ENCODE data around the gene FGD2. TPM values are rescaled to one million over a fixed set of nuclear protein-coding genes. Genes with fewer than 3 reads are reported as not detected.
A peak's percentile ranks its signal among the peaks of the same experiment; 100 is the strongest.

The FGD2 gene
- total and polyA plus RNA-seq, 9 of the 15 experiments (the other 6 are each of a cell fraction or from before 2014, with no cell fraction given) = 0.09 TPM; not detected in 8

- TF ChIP-seq, protein P1, sequence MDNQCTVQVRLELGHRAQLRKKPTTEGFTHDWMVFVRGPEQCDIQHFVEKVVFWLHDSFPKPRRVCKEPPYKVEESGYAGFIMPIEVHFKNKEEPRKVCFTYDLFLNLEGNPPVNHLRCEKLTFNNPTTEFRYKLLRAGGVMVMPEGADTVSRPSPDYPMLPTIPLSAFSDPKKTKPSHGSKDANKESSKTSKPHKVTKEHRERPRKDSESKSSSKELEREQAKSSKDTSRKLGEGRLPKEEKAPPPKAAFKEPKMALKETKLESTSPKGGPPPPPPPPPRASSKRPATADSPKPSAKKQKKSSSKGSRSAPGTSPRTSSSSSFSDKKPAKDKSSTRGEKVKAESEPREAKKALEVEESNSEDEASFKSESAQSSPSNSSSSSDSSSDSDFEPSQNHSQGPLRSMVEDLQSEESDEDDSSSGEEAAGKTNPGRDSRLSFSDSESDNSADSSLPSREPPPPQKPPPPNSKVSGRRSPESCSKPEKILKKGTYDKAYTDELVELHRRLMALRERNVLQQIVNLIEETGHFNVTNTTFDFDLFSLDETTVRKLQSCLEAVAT (IDR thresholded peaks at IDR 0.05) = no peak
- TF ChIP-seq EHMT2 (IDR thresholded peaks at IDR 0.05) (peak; percentile 93), POLR3G (IDR thresholded peaks at IDR 0.05; ENCODE audit: extremely low read depth, insufficient read length, insufficient replicate concordance) (no peak), POLR2H (tag; IDR thresholded peaks at IDR 0.05; ENCODE audit: low read depth) (no peak), ZNF121 (CRISPR knock-in tag; conservative IDR thresholded peaks at IDR 0.05) (no peak)
Observed at GRCh38 chr6:37007340-37008043, 2.0 kb downstream of the FGD2 start (continued).

DNA sequence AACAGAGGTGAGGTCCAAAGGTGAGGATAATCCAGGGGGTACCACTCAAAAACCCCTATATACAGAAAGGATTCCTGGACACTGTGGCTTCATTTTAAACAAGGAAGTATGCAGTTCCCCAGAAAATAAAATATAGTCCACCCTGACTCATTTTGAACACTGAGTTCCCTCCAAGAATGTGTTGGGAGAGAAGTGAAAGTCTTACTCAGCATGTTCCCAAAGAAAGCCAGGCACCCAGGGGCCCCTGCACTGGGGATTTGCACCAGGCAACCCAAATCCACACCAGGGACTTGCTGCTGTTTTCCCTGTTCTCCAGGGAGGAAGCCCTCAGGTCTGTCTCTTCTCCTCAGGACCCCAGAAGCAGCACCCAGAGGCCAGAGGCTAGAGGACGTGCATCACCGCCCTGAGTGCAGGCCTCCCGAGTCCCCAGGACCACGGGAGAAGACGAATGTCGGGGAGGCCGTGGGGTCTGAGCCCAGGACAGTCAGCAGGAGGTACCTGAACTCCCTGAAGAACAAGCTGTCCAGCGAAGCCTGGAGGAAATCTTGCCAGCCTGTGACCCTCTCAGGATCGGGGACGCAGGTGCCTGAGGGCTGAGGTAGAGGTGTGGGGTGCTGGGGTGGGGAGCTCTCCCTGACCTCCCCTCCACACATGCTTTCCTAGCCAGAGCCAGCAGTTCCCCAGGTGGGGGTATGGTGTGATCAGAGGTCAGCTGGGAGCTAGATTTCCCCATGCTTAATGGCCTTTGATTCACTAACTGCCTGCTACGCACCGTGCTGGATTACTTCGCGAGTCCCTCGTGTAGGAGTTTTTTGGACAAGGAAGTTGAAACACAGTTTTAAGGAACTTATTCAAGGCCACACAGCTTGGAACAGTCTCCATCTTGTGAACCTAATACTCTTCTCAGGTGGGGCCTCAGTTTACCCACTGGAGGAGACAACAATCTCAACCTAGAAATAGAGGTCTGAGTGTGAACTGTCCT lies 3.3 kb downstream of the FGD2 start:
- FAIRE-seq = no peak
- peak overlapping the region in 1 of 2 experiments; percentile 49; a peak in 1 of 4 replicates for H3K9ac ChIP-seq (ENCODE audit: insufficient read depth in 1 of 2, low read depth in 2 of 2, low read length in 2 of 2)
- H3K4me3 ChIP-seq = no peak overlapping the region
- H3K36me3 ChIP-seq (ENCODE audit: control insufficient read depth, insufficient read depth, low read length) = no peaks in the 10 kb centered on the region
- peaks cover 13 to 50% of the 10 kb centered on the region in 2 experiments; a peak in 4 of 5 replicates for H3K27me3 ChIP-seq (ENCODE audit: control insufficient read depth in 2 of 2, insufficient read depth in 2 of 2, low read length in 2 of 2)
- WGBS (ENCODE audit: insufficient coverage, low coverage, missing lambda C conversion rate) = 30% methylated on average over 15 of the region's 15 CpGs
- no peaks in the 10 kb centered on the region for H3K79me2 ChIP-seq (ENCODE audit: control insufficient read depth, insufficient read depth, low read length)
- no peak overlapping the region for H2AFZ ChIP-seq (ENCODE audit: low read depth, low read length)
- no peaks in the 10 kb centered on the region for H3K9me1 ChIP-seq (ENCODE audit: control insufficient read depth, insufficient read depth, low read length)
- no peak for DNase-seq (ENCODE audit: extremely low read depth in 1 of 4, low spot score in 3 of 4)
- intact Hi-C loops (cut with micrococcal nuclease) = loop anchor here (10.0 kb wide), 1 partner anchor 394 kb away; no protein-coding TSS in a partner anchor
- H3K4me1 ChIP-seq (replicated peaks in 1 of 2; ENCODE audit: control insufficient read depth in 2 of 2, insufficient read depth in 2 of 2, low read length in 2 of 2) = peaks cover 2 to 19% of the 10 kb centered on the region in 2 experiments; a peak in 4 of 5 replicates
- no TSS peak for BruUV-seq (replicated peaks)
- ChIA-PET CTCF (ENCODE audit: low intra/inter-chr PET ratio) (interaction anchor here (0.6 to 1.3 kb wide), 2 partner anchors 10 to 201 kb away, joined by 3 to 6 read pairs; no protein-coding TSS in a partner anchor), POLR2A (interaction anchor here (0.7 kb wide), 1 partner anchor 17 kb away, joined by 3 read pairs; no protein-coding TSS in a partner anchor)
- H3K4me2 ChIP-seq (ENCODE audit: insufficient read depth, low read length) = no peak overlapping the region
- in situ Hi-C loops (cut with MboI) = loop anchor here (25.0 kb wide), 1 partner anchor 1479 kb away; no protein-coding TSS in a partner anchor
- no peaks in the 10 kb centered on the region for H3K9me3 ChIP-seq (replicated peaks; ENCODE audit: control insufficient read depth, insufficient read depth, low read depth, low read length)
- H3K27ac ChIP-seq (ENCODE audit: extremely low read depth, low read depth, low read length) = no peak overlapping the region
- peaks cover 3% of the 10 kb centered on the region; the same call in 1 of the 2 replicates for H4K20me1 ChIP-seq (replicated peaks; ENCODE audit: control insufficient read depth, insufficient read depth, low read length)
- ATAC-seq = no peak
- TF ChIP-seq NKRF (IDR thresholded peaks at IDR 0.05; ENCODE audit: borderline replicate concordance) (no peak), ETS2 (tag; IDR thresholded peaks at IDR 0.05; ENCODE audit: borderline replicate concordance, poor library complexity, severe bottlenecking) (no peak), ZNF431 (CRISPR knock-in tag; IDR thresholded peaks at IDR 0.05) (no peak), POLR3A (IDR thresholded peaks at IDR 0.05; ENCODE audit: borderline replicate concordance, extremely low read depth, insufficient read depth, insufficient read length) (no peak), DACH1 (IDR thresholded peaks at IDR 0.05; ENCODE audit: partially characterized antibody) (no peak)
- TF ChIP-seq, protein P2, sequence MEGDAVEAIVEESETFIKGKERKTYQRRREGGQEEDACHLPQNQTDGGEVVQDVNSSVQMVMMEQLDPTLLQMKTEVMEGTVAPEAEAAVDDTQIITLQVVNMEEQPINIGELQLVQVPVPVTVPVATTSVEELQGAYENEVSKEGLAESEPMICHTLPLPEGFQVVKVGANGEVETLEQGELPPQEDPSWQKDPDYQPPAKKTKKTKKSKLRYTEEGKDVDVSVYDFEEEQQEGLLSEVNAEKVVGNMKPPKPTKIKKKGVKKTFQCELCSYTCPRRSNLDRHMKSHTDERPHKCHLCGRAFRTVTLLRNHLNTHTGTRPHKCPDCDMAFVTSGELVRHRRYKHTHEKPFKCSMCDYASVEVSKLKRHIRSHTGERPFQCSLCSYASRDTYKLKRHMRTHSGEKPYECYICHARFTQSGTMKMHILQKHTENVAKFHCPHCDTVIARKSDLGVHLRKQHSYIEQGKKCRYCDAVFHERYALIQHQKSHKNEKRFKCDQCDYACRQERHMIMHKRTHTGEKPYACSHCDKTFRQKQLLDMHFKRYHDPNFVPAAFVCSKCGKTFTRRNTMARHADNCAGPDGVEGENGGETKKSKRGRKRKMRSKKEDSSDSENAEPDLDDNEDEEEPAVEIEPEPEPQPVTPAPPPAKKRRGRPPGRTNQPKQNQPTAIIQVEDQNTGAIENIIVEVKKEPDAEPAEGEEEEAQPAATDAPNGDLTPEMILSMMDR (IDR thresholded peaks at IDR 0.05 in 2 of 3, conservative IDR thresholded peaks at IDR 0.05 in 1 of 3; ENCODE audit: insufficient read depth in 2 of 3, low read depth in 1 of 3, low read length in 3 of 3) = no peak
